NCI-H2171 treated with DMSO at 0.1 percent for 48 hours (cell line): Measurements from ENCODE around the gene NUDT21.

Source experiments
- DNase-seq: peaks from one replicate; lab custom pipeline; 2025; lab: John Stamatoyannopoulos, UW

Gene NUDT21

GRCh38 chr16:56462064-56462796, 11.1 kb upstream of the NUDT21 start:
- DNase-seq, result no peak

- no peak for DNase-seq
Observed at GRCh38 chr16:56460101-56460500, 9.0 kb upstream of the NUDT21 start.

- no peak for DNase-seq
Observed at GRCh38 chr16:56457927-56458470, 6.9 kb upstream of the NUDT21 start.

GRCh38 chr16:56451753-56452689, 889 bp upstream of the NUDT21 start:
- peak; percentile 66 for DNase-seq

- DNase-seq, result peak; percentile 7
Observed at GRCh38 chr16:56450275-56450985, 702 bp downstream of the NUDT21 start.

GRCh38 chr16:56448005-56448404, 3.1 kb downstream of the NUDT21 start:
- DNase-seq, result no peak

GRCh38 chr16:56447286-56447685, 3.8 kb downstream of the NUDT21 start:
- no peak for DNase-seq

GRCh38 chr16:56438038-56438437, 13.1 kb downstream of the NUDT21 start:
- DNase-seq, result no peak

GRCh38 chr16:56436258-56436657, 14.9 kb downstream of the NUDT21 start:
- DNase-seq, result no peak

GRCh38 chr16:56428091-56428490, 23.0 kb downstream of the NUDT21 start:
- DNase-seq, result no peak

GRCh38 chr16:56426585-56426984, 24.5 kb downstream of the NUDT21 start:
- no peak for DNase-seq

- peak; percentile 58 for DNase-seq
Observed at GRCh38 chr16:56425439-56425832, 25.7 kb downstream of the NUDT21 start, which contains the start of gene AMFR. Gene AMFR (minus strand): TSS chr16:56425545. CDS start chr16:56425327, 218 bp downstream.

- no peak for DNase-seq
Observed at GRCh38 chr16:56424791-56425438, 26.2 kb downstream of the NUDT21 start.

GRCh38 chr16:56424404-56424764, 26.7 kb downstream of the NUDT21 start:
- DNase-seq, result no peak

- DNase-seq, result no peak
Observed at GRCh38 chr16:56423584-56424403, 27.3 kb downstream of the NUDT21 start.

- no peak for DNase-seq
Observed at GRCh38 chr16:56422896-56423441, 28.2 kb downstream of the NUDT21 start.

- DNase-seq, result no peak
Observed at GRCh38 chr16:56421976-56422669, 29.0 kb downstream of the NUDT21 start.

GRCh38 chr16:56421313-56421712, 29.8 kb downstream of the NUDT21 start:
- DNase-seq, result no peak

GRCh38 chr16:56420613-56421012, 30.5 kb downstream of the NUDT21 start:
- DNase-seq, result no peak
